Prostate gland (tissue), 2 donors: ENCODE measurements around the gene ABCC8. TPM values are rescaled to one million over a fixed set of nuclear protein-coding genes. Genes with fewer than 3 reads are reported as not detected.

Experiments
- DNase-seq: peaks from one replicate; pipeline ENCODE4 v3.0.0-alpha.2; 2019; ENCODE audit warnings: low spot score
- H3K27ac ChIP-seq, 2 donors: fragments of 200-600 bp; sonication (generic); 2 replicates each; pipeline ENCODE4 v1.5.1; 2017 to 2019
- H3K27me3 ChIP-seq: fragments of 200-600 bp; sonication (generic); replicated peaks from 2 replicates; pipeline ENCODE4 v1.5.1; 2019; ENCODE audit not compliant: insufficient read depth
- H3K36me3 ChIP-seq, 2 donors: fragments of 200-600 bp; sonication (generic); 1 replicate in 1 of 2; 2 replicates in 1 of 2; pipeline versions ENCODE4 v1.5.1 to v1.8.1; 2017 to 2019
- H3K4me1 ChIP-seq: fragments of 200-600 bp; sonication (generic); replicated peaks from 2 replicates; pipeline ENCODE4 v1.5.1; 2019
- H3K4me3 ChIP-seq, 2 donors: fragments of 200-600 bp; sonication (generic); 2 replicates each; pipeline ENCODE4 v1.5.1; 2017 to 2019
- H3K9me3 ChIP-seq: fragments of 200-600 bp; sonication (generic); 2 replicates; pipeline ENCODE4 v1.5.1; 2017
- CTCF ChIP-seq, 4 experiments: fragments of 200-600 bp in 2 of 4; fragments of 450-650 bp in 2 of 4; sonication (generic) in 2 of 4; IDR thresholded peaks; 1 replicate in 3 of 4; 2 replicates in 1 of 4; pipeline ENCODE4 v1.5.1; 2016 to 2019; ENCODE audit warnings: antibody characterized with exemption in 4 of 4, mild to moderate bottlenecking in 2 of 4, moderate library complexity in 2 of 4
- POLR2A ChIP-seq: fragments of 450-650 bp; IDR thresholded peaks from one replicate; pipeline ENCODE4 v1.6.1; 2016; ENCODE audit warnings: antibody characterized with exemption, mild to moderate bottlenecking
- POLR2AphosphoS5 ChIP-seq: sonication (generic); formaldehyde crosslinking; IDR thresholded peaks from one replicate; pipeline ENCODE4 v1.6.1; 2017; ENCODE audit warnings: antibody characterized with exemption
- WGBS: methylation state at CpG from one replicate; pipeline ENCODE4 v1.1.5; 2018; 5-methylcytosine and 5-hydroxymethylcytosine counted together
- intact Hi-C: fragments of 100-400 bp; cut with DNase I; formaldehyde crosslinking; loops from one replicate; pipeline ENCODE4 v1.14.2; 2022
- total RNA-seq, 2 donors: library from RNA; depleted of rRNA; stranded (reverse); fragments of >200 nt; gene quantifications; one replicate each; pipeline ENCODE4 v1.1.0, GENCODE V29; 2016

ABCC8 gene
- total RNA-seq, 2 donors from 2014 or later = 5.7 to 10.2 TPM

GRCh38 chr11:17521106-17521900, 44.7 kb upstream of the ABCC8 start:
- TF ChIP-seq POLR2AphosphoS5 (no peak), POLR2A (no peak), CTCF (IDR thresholded peaks at IDR 0.05) (no peak)
- DNase-seq = no peak
- WGBS = 65% methylated on average over 11 of the region's 11 CpGs
- no peaks in the 10 kb centered on the region for H3K36me3 ChIP-seq
- intact Hi-C loops = no loop called here
- H3K27me3 ChIP-seq = no peaks in the 10 kb centered on the region
- H3K9me3 ChIP-seq = no peaks in the 10 kb centered on the region
- H3K4me1 ChIP-seq = no peaks in the 10 kb centered on the region
- no peak overlapping the region for H3K27ac ChIP-seq
- no peak overlapping the region for H3K4me3 ChIP-seq

- intact Hi-C loops = no loop called here
- no peaks in the 10 kb centered on the region for H3K4me1 ChIP-seq
- no peaks in the 10 kb centered on the region for H3K9me3 ChIP-seq
- 63% methylated on average over 7 of the region's 7 CpGs for WGBS
- H3K36me3 ChIP-seq = no peaks in the 10 kb centered on the region
- DNase-seq = no peak
- no peak overlapping the region for H3K27ac ChIP-seq
- TF ChIP-seq POLR2AphosphoS5 (no peak), CTCF (IDR thresholded peaks at IDR 0.05) (no peak), POLR2A (no peak)
- no peaks in the 10 kb centered on the region for H3K27me3 ChIP-seq
- no peak overlapping the region for H3K4me3 ChIP-seq
These were observed 42.6 kb upstream of the ABCC8 start for GRCh38 chr11:17519061-17519885.

- 85% methylated on average over 2 of the region's 2 CpGs for WGBS
- Histone ChIP-seq H3K27me3 (no peaks in the 10 kb centered on the region), H3K4me3 (no peak overlapping the region), H3K27ac (no peak overlapping the region), H3K4me1 (no peaks in the 10 kb centered on the region), H3K9me3 (no peaks in the 10 kb centered on the region), H3K36me3 (no peaks in the 10 kb centered on the region)
- no peak for DNase-seq
- intact Hi-C loops = no loop called here
- TF ChIP-seq POLR2A = no peak
- TF ChIP-seq POLR2AphosphoS5 = no peak
- TF ChIP-seq CTCF (IDR thresholded peaks at IDR 0.05) = no peak
These were observed 41.7 kb upstream of the ABCC8 start for GRCh38 chr11:17518366-17518765.

DNA sequence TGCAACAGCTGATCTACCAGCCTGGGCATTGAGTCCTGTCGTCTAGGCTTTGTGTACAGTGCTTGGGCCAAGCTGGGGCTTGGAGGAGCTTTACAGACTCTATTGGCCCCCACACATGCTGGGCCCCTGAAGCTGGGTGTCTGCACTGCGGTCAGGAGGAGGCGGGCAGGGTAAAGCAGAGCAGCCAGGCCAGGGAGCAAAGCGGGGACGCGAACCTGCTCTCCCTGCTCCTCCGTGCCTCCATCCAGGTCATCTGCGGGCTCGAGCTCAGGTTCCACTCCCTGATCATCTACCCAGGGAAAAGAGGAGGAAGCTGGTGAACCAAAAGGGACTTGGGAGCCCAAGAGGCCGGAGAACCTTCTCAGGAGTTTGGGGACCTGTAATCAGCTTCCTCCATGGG, 40.5 kb upstream of the ABCC8 start:
- TF ChIP-seq POLR2AphosphoS5 = no peak
- no peak for TF ChIP-seq POLR2A
- Histone ChIP-seq H3K9me3 (no peaks in the 10 kb centered on the region), H3K27me3 (no peaks in the 10 kb centered on the region), H3K4me1 (no peaks in the 10 kb centered on the region), H3K36me3 (no peaks in the 10 kb centered on the region), H3K4me3 (no peak overlapping the region), H3K27ac (no peak overlapping the region)
- WGBS = 90% methylated on average over 10 of the region's 10 CpGs
- no peak for DNase-seq
- intact Hi-C loops = no loop called here

- Histone ChIP-seq H3K27ac (no peak overlapping the region), H3K27me3 (no peaks in the 10 kb centered on the region), H3K9me3 (no peaks in the 10 kb centered on the region), H3K4me1 (no peaks in the 10 kb centered on the region), H3K36me3 (no peaks in the 10 kb centered on the region), H3K4me3 (no peak overlapping the region)
- TF ChIP-seq POLR2A (no peak), CTCF (IDR thresholded peaks at IDR 0.05) (no peak), POLR2AphosphoS5 (no peak)
- no peak for DNase-seq
- 93% methylated on average over 7 of the region's 7 CpGs for WGBS
- intact Hi-C loops = no loop called here
These were observed 40.0 kb upstream of the ABCC8 start for GRCh38 chr11:17516551-17517150.
